Camera-type eye (tissue), 1 donor: ENCODE measurements around the gene SLC25A4. TPM values are rescaled to one million over a fixed set of nuclear protein-coding genes. Genes with fewer than 3 reads are reported as not detected.

ENCODE experiments used
- total RNA-seq: library from RNA; depleted of rRNA; stranded (reverse); fragments of >200 nt; gene quantifications from one replicate; pipeline ENCODE4 v1.2.3, GENCODE V29; 2014

Gene SLC25A4
- total RNA-seq, result 36.1 TPM

DNA sequence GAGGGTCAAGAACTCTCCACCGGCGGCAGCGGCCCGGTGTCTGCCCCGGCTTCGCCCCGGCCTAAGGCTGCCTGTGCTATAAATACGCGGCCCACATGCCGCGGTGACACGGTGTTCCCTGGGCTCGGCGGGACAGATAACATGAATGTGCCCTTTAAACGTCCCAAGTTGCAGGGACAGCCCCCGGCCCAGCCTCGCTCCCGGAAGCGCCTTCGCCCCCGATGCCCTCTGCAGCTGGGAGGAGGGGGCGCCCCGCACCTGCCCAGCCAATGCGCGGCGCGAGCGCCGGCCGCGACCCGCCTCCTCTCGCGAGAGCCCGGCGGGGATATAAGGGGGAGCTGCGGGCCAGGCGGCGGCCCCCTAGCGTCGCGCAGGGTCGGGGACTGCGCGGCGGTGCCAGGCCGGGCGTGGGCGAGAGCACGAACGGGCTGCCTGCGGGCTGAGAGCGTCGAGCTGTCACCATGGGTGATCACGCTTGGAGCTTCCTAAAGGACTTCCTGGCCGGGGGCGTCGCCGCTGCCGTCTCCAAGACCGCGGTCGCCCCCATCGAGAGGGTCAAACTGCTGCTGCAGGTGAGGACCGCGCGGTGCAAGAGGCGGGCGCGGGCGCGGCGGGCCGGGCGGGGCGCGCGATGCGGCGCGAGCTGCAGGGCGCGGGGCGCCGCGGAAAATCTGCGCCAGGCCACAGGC lies at the start of gene SLC25A4:
SLC25A4 (plus strand) TSS at position 355 of the 689 bp plus-strand sequence; CDS start at position 462, 107 bp downstream.

Other genes starting within 250 kb of the SLC25A4 start
- gene HELT, start 124.8 kb upstream of the SLC25A4 start, total RNA-seq, result 1.0 TPM
- 52.4 TPM for gene CFAP97, start 60.7 kb downstream of the SLC25A4 start, total RNA-seq
- 56.1 TPM for gene SNX25, start 66.3 kb downstream of the SLC25A4 start, total RNA-seq